HepG2 (cell line): ENCODE data around the gene TXNDC9. TPM values are rescaled to one million over a fixed set of nuclear protein-coding genes. Genes with fewer than 3 reads are reported as not detected.

ENCODE experiments used
- AHDC1 ChIP-seq: sonication (generic); formaldehyde crosslinking; IDR thresholded peaks from 2 replicates; pipeline ENCODE4 v1.5.1; 2020; ENCODE audit warnings: mild to moderate bottlenecking, missing genetic modification reagents, borderline replicate concordance
- DBP ChIP-seq: sonication (generic); formaldehyde crosslinking; IDR thresholded peaks from 2 replicates; pipeline ENCODE4 v1.4.0; 2020; ENCODE audit warnings: missing genetic modification reagents; ENCODE audit errors: not compliant biosample characterization
- ELF3 ChIP-seq: IDR thresholded peaks from 2 replicates; pipeline ENCODE4 v1.6.1; 2016; ENCODE audit warnings: missing genetic modification reagents, missing compliant biosample characterization
- FOXA3 ChIP-seq: IDR thresholded peaks from 2 replicates; pipeline ENCODE4 v1.6.1; 2016; ENCODE audit warnings: missing genetic modification reagents, missing compliant biosample characterization
- FOXC1 ChIP-seq: sonication (generic); formaldehyde crosslinking; IDR thresholded peaks from 2 replicates; pipeline ENCODE4 v1.8.0; 2022; ENCODE audit warnings: mild to moderate bottlenecking, missing genetic modification reagents, borderline replicate concordance
- GPN1 ChIP-seq: sonication (generic); formaldehyde crosslinking; IDR thresholded peaks from 2 replicates; pipeline ENCODE4 v1.5.1; 2020; ENCODE audit warnings: missing genetic modification reagents, borderline replicate concordance
- KDM1A ChIP-seq: IDR thresholded peaks from 2 replicates; pipeline ENCODE4 v1.6.1; 2016; ENCODE audit warnings: missing compliant biosample characterization
- KDM4B ChIP-seq: sonication (generic); formaldehyde crosslinking; IDR thresholded peaks from 2 replicates; pipeline ENCODE4 v1.4.0; 2020; ENCODE audit warnings: missing genetic modification reagents
- PBX3 ChIP-seq: sonication (generic); formaldehyde crosslinking; IDR thresholded peaks from 2 replicates; pipeline ENCODE4 v1.8.1; 2023; ENCODE audit warnings: missing genetic modification reagents, inconsistent platforms, borderline replicate concordance
- SCMH1 ChIP-seq: sonication (generic); formaldehyde crosslinking; IDR thresholded peaks from 2 replicates; pipeline ENCODE4 v1.9.0; 2021; ENCODE audit warnings: missing genetic modification reagents, mild to moderate bottlenecking, borderline replicate concordance
- SRSF1 ChIP-seq: fragments of 200-400 bp; formaldehyde crosslinking; optimal IDR thresholded peaks from 2 replicates; pipeline ENCODE3; 2017; ENCODE audit warnings: mild to moderate bottlenecking, low read depth, low read length, moderate library complexity
- ZFP90 ChIP-seq: sonication (generic); formaldehyde crosslinking; IDR thresholded peaks from 2 replicates; pipeline ENCODE4 v1.8.0; 2022; ENCODE audit warnings: missing genetic modification reagents, mild to moderate bottlenecking, inconsistent platforms, borderline replicate concordance
- ZNF230 ChIP-seq: sonication (generic); formaldehyde crosslinking; IDR thresholded peaks from 2 replicates; pipeline ENCODE4 v1.4.0; 2020; ENCODE audit warnings: mild to moderate bottlenecking, missing genetic modification reagents
- ZNF446 ChIP-seq: sonication (generic); formaldehyde crosslinking; IDR thresholded peaks from 2 replicates; pipeline ENCODE4 v1.5.0; 2020; ENCODE audit warnings: mild to moderate bottlenecking, missing genetic modification reagents
- ZNF674 ChIP-seq: sonication (generic); formaldehyde crosslinking; IDR thresholded peaks from 2 replicates; pipeline ENCODE4 v1.5.0; 2020; ENCODE audit warnings: low read depth, mild to moderate bottlenecking, missing genetic modification reagents
- ZNF720 ChIP-seq: sonication (generic); formaldehyde crosslinking; IDR thresholded peaks from 2 replicates; pipeline ENCODE4 v1.4.0; 2020; ENCODE audit warnings: missing genetic modification reagents
- ZNF784 ChIP-seq: sonication (generic); formaldehyde crosslinking; IDR thresholded peaks from 2 replicates; pipeline ENCODE4 v1.5.1; 2020; ENCODE audit warnings: missing genetic modification reagents, mild to moderate bottlenecking, borderline replicate concordance
- polyA plus RNA-seq, 8 experiments: library from polyadenylated mRNA; depleted of rRNA in 3 of 8; stranded (reverse) in 7 of 8; unstranded in 1 of 8; fragments of >200 nt; fragmentation: Illumina TruSeq in 4 of 8; extraction: Trizol in 4 of 8; gene quantifications; 2 replicates each; pipeline versions ENCODE4 v1.2.1 to v1.2.3, GENCODE V29; 2011 to 2016; ENCODE audit warnings: low read depth in 4 of 8, missing spikeins in 1 of 8, mixed read lengths in 1 of 8; ENCODE audit not compliant: insufficient read depth in 1 of 8
- total RNA-seq, 5 experiments: library from RNA; depleted of rRNA; stranded (reverse); fragments of >200 nt; fragmentation: Illumina TruSeq; extraction: Trizol; gene quantifications; 2 replicates each; pipeline ENCODE4 v1.2.3, GENCODE V29; 2016; ENCODE audit warnings: low read depth in 1 of 5
- TF ChIP-seq, protein P1 (sequence below): sonication (generic); formaldehyde crosslinking; IDR thresholded peaks from 2 replicates; pipeline ENCODE4 v1.4.0; 2020; ENCODE audit warnings: missing genetic modification reagents, borderline replicate concordance

TXNDC9 gene
- total and polyA plus RNA-seq, 2 of the 13 experiments (the other 11 are each of a cell fraction or from before 2014, with no cell fraction given) = 35.2 to 94.6 TPM

- no peak for TF ChIP-seq DBP
- TF ChIP-seq AHDC1 (CRISPR knock-in tag) = peak; percentile 74; the same call in 1 of the 2 replicates
- TF ChIP-seq ZNF446 (CRISPR knock-in tag) = no peak
- peak; percentile 81 for TF ChIP-seq FOXA3 (CRISPR knock-in tag)
- TF ChIP-seq ZNF230 = peak; percentile 95
- TF ChIP-seq KDM4B (CRISPR knock-in tag) = peak; percentile 87
- peak; percentile 73; the same call in 1 of the 2 replicates for TF ChIP-seq FOXC1 (CRISPR knock-in tag)
- TF ChIP-seq KDM1A = no peak
- peak; percentile 92 for TF ChIP-seq SRSF1
- TF ChIP-seq ZNF720 = no peak
- TF ChIP-seq, protein P1, sequence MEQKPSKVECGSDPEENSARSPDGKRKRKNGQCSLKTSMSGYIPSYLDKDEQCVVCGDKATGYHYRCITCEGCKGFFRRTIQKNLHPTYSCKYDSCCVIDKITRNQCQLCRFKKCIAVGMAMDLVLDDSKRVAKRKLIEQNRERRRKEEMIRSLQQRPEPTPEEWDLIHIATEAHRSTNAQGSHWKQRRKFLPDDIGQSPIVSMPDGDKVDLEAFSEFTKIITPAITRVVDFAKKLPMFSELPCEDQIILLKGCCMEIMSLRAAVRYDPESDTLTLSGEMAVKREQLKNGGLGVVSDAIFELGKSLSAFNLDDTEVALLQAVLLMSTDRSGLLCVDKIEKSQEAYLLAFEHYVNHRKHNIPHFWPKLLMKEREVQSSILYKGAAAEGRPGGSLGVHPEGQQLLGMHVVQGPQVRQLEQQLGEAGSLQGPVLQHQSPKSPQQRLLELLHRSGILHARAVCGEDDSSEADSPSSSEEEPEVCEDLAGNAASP (CRISPR knock-in tag) = peak; percentile 48; the same call in 1 of the 2 replicates
- no peak for TF ChIP-seq GPN1 (CRISPR knock-in tag)
- 0 out of 2 replicates have a peak, but pooled peaks have one; percentile 64 for TF ChIP-seq PBX3
- TF ChIP-seq ELF3 = peak; percentile 79
- TF ChIP-seq ZNF784 (CRISPR knock-in tag) = peak; percentile 85
- TF ChIP-seq ZFP90 (CRISPR knock-in tag) = peak; percentile 81; the same call in 1 of the 2 replicates
- no peak for TF ChIP-seq SCMH1 (CRISPR knock-in tag)
- no peak; the same call in 1 of the 2 replicates for TF ChIP-seq ZNF674 (CRISPR knock-in tag)
These were observed at the start of gene TXNDC9 (continued) for GRCh38 chr2:99335911-99336803.
